Activated B cell treated with CpG ODN at 0.5 μM for 24 hours (primary cell): ENCODE measurements around the gene TBKBP1. TPM values are rescaled to one million over a fixed set of nuclear protein-coding genes. Genes with fewer than 3 reads are reported as not detected.

Experiments
- ATAC-seq: fragments of 200-7000 bp; cut with Tn5 transposase; one replicate; pipeline ENCODE4 v1.10.0; 2021; ENCODE audit warnings: low read depth, mild to moderate bottlenecking, moderate library complexity
- CTCF ChIA-PET: fragments of 350-600 bp; sonication (Branson Sonifier 250); formaldehyde crosslinking; loops from one replicate; lab custom pipeline; 2021; ENCODE audit warnings: antibody characterized with exemption; lab: Charles Lee
- POLR2A ChIA-PET: fragments of 350-600 bp; sonication (Branson Sonifier 250); formaldehyde crosslinking; loops from one replicate; lab custom pipeline; 2021; ENCODE audit warnings: antibody characterized with exemption; lab: Charles Lee
- DNase-seq: peaks from one replicate; pipeline ENCODE4 v3.0.0; 2022
- H3K27ac Mint-ChIP-seq: one replicate; pipeline ENCODE4 v1.8.0; 2020; ENCODE audit warnings: mixed read lengths
- H3K27me3 Mint-ChIP-seq: one replicate; pipeline ENCODE4 v1.8.0; 2021; ENCODE audit warnings: mixed read lengths
- H3K36me3 Mint-ChIP-seq: one replicate; pipeline ENCODE4 v1.8.0; 2021; ENCODE audit warnings: low read depth, mixed read lengths
- H3K4me1 Mint-ChIP-seq: one replicate; pipeline ENCODE4 v1.8.0; 2021; ENCODE audit warnings: mixed read lengths
- H3K4me3 Mint-ChIP-seq: one replicate; pipeline ENCODE4 v1.8.0; 2020; ENCODE audit warnings: mild to moderate bottlenecking, mixed read lengths
- H3K9me3 Mint-ChIP-seq: one replicate; pipeline ENCODE4 v1.8.0; 2020; ENCODE audit warnings: mixed read lengths
- CTCF ChIP-seq: fragments of 200-600 bp; IDR thresholded peaks from one replicate; pipeline ENCODE4 v1.8.0; 2022; ENCODE audit warnings: antibody characterized with exemption, mild to moderate bottlenecking
- intact Hi-C: fragments of 100-400 bp; cut with micrococcal nuclease; formaldehyde crosslinking; loops from one replicate; pipeline ENCODE4 v1.15.1; 2024
- total RNA-seq: library from RNA; stranded (reverse); gene quantifications from 2 replicates; pipeline ENCODE4 v1.2.3, GENCODE V29; 2022

The TBKBP1 gene
- total RNA-seq, 1 donor from 2014 or later, result 4.1 TPM

- TF ChIP-seq CTCF, result no peak
- H3K4me3 Mint-ChIP-seq, result no peak overlapping the region
- H3K27me3 Mint-ChIP-seq, result no peaks in the 10 kb centered on the region
- peaks cover 28% of the 10 kb centered on the region for H3K4me1 Mint-ChIP-seq
- no peaks in the 10 kb centered on the region for H3K36me3 Mint-ChIP-seq
- CTCF ChIA-PET, result no interaction called here
- POLR2A ChIA-PET, result interaction anchor here (0.7 kb wide), 2 partner anchors 24 to 106 kb away, joined by 5 read pairs; no protein-coding TSS in a partner anchor
- no peak overlapping the region for H3K27ac Mint-ChIP-seq
- ATAC-seq (no peak), DNase-seq (no peak)
- intact Hi-C loops, result no loop called here
- no peaks in the 10 kb centered on the region for H3K9me3 Mint-ChIP-seq
Observed at GRCh38 chr17:47751471-47751870, 57.5 kb downstream of the TBKBP1 start.

- H3K9me3 Mint-ChIP-seq, result peaks cover 9% of the 10 kb centered on the region
- ATAC-seq (no peak), DNase-seq (no peak)
- POLR2A ChIA-PET, result interaction anchor here (0.5 kb wide), 1 partner anchor 1446 kb away, joined by 19 read pairs; no protein-coding TSS in a partner anchor
- intact Hi-C loops, result no loop called here
- no peak overlapping the region for H3K27ac Mint-ChIP-seq
- no peak for TF ChIP-seq CTCF
- CTCF ChIA-PET, result no interaction called here
- no peak overlapping the region for H3K4me3 Mint-ChIP-seq
- peaks cover 7% of the 10 kb centered on the region for H3K27me3 Mint-ChIP-seq
- H3K4me1 Mint-ChIP-seq, result no peaks in the 10 kb centered on the region
- no peaks in the 10 kb centered on the region for H3K36me3 Mint-ChIP-seq
Observed at GRCh38 chr17:47757386-47757785, 63.4 kb downstream of the TBKBP1 start.

GRCh38 chr17:47760409-47761140 is 66.6 kb downstream of the TBKBP1 start:
- Mint-ChIP-seq H3K4me1 (no peaks in the 10 kb centered on the region), H3K36me3 (no peaks in the 10 kb centered on the region), H3K27me3 (peaks cover 8% of the 10 kb centered on the region), H3K27ac (no peak overlapping the region), H3K9me3 (peaks cover 15% of the 10 kb centered on the region), H3K4me3 (no peak overlapping the region)
- CTCF ChIA-PET, result no interaction called here
- intact Hi-C loops, result no loop called here
- ATAC-seq, result no peak
- no peak for DNase-seq
- TF ChIP-seq CTCF, result no peak
- POLR2A ChIA-PET, result no interaction called here

Other genes with a start within 250 kb of the TBKBP1 start
- gene NPEPPS, start 163.1 kb upstream of the TBKBP1 start, total RNA-seq, result 112 and 140 TPM in 2 replicates
- 361 and 365 TPM in 2 replicates for gene KPNB1, start 44.2 kb upstream of the TBKBP1 start, total RNA-seq
- 3.6 and 3.8 TPM in 2 replicates for gene TBX21, start 39.1 kb downstream of the TBKBP1 start, total RNA-seq
- 28.8 and 34.4 TPM in 2 replicates for gene OSBPL7, start 127.6 kb downstream of the TBKBP1 start, total RNA-seq
- 36.4 and 37.4 TPM in 2 replicates for gene MRPL10, start 137.4 kb downstream of the TBKBP1 start, total RNA-seq
- 1.5 and 1.9 TPM in 2 replicates for gene LRRC46, start 137.5 kb downstream of the TBKBP1 start, total RNA-seq
- 32.1 and 36.3 TPM in 2 replicates for gene SCRN2, start 147.1 kb downstream of the TBKBP1 start, total RNA-seq
- 0.09 TPM in 1 of 2 replicates, not detected in the other for gene SP6, start 157.0 kb downstream of the TBKBP1 start, total RNA-seq
- gene SP2, start 202.1 kb downstream of the TBKBP1 start, total RNA-seq, result 26.5 and 28.5 TPM in 2 replicates
- gene PNPO, start 247.4 kb downstream of the TBKBP1 start, total RNA-seq, result 25.1 and 26.5 TPM in 2 replicates